Neural cell (in vitro differentiated cells): Measurements from ENCODE around the gene ADAMTS15. TPM values are rescaled to one million over a fixed set of nuclear protein-coding genes. Genes with fewer than 3 reads are reported as not detected.

Experiments
- H2AFZ ChIP-seq: fragments of 200-600, 300-800 bp; sonication (generic), shearing (Covaris generic); 2 replicates; pipeline ENCODE4 v1.6.0; 2014; ENCODE audit warnings: low read depth, mild to moderate bottlenecking, antibody characterized with exemption, low read length, moderate library complexity
- H3F3A ChIP-seq: fragments of 200-600 bp; shearing (Covaris generic); 2 replicates; pipeline ENCODE4 v1.6.1; 2016; ENCODE audit warnings: mild to moderate bottlenecking, moderate library complexity, mixed read lengths, antibody characterized with exemption, low read length; ENCODE audit not compliant: insufficient read depth, poor library complexity, severe bottlenecking
- H3K27ac ChIP-seq: fragments of 200-600, 300-800 bp; sonication (generic), shearing (Covaris generic); 2 replicates; pipeline ENCODE4 v1.5.1; 2014; ENCODE audit warnings: mild to moderate bottlenecking, low read length, moderate library complexity
- H3K27me3 ChIP-seq: fragments of 300-800, 200-600 bp; sonication (generic), shearing (Covaris generic); 2 replicates; pipeline ENCODE4 v1.6.0; 2014; ENCODE audit warnings: mild to moderate bottlenecking, low read depth, low read length, moderate library complexity; ENCODE audit not compliant: insufficient read depth
- H3K36me3 ChIP-seq: fragments of 300-800, 200-600 bp; sonication (generic), shearing (Covaris generic); 2 replicates; pipeline ENCODE4 v1.5.1; 2014; ENCODE audit warnings: mild to moderate bottlenecking, antibody characterized with exemption, low read length, moderate library complexity; ENCODE audit not compliant: insufficient read depth
- H3K4me2 ChIP-seq: fragments of 300-800, 200-600 bp; sonication (generic), shearing (Covaris generic); 2 replicates; pipeline ENCODE4 v1.6.0; 2014; ENCODE audit warnings: mild to moderate bottlenecking, low read length
- H3K4me3 ChIP-seq: fragments of 300-800, 200-600 bp; sonication (generic), shearing (Covaris generic); 2 replicates; pipeline ENCODE4 v1.5.1; 2014; ENCODE audit warnings: mild to moderate bottlenecking, low read length, moderate library complexity
- H3K79me2 ChIP-seq: fragments of 200-600 bp; shearing (Covaris generic); replicated peaks from 2 replicates; pipeline ENCODE4 v1.6.0; 2014; ENCODE audit warnings: mild to moderate bottlenecking, low read length, moderate library complexity; ENCODE audit not compliant: insufficient read depth
- H3K9ac ChIP-seq: fragments of 300-800, 200-600 bp; sonication (generic), shearing (Covaris generic); 2 replicates; pipeline ENCODE4 v1.6.1; 2016; ENCODE audit warnings: mild to moderate bottlenecking, low read length, mixed read lengths
- H3K9me2 ChIP-seq: fragments of 200-600 bp; shearing (Covaris generic); 2 replicates; pipeline ENCODE4 v1.6.1; 2016; ENCODE audit warnings: mild to moderate bottlenecking, low read length, mixed read lengths; ENCODE audit not compliant: insufficient read depth
- H3K9me3 ChIP-seq: fragments of 200-600, 300-800 bp; sonication (generic), shearing (Covaris generic); 2 replicates; pipeline ENCODE4 v1.6.1; 2016; ENCODE audit warnings: mild to moderate bottlenecking, mixed run types, low read length, moderate library complexity, mixed read lengths
- H4K20me1 ChIP-seq: fragments of 200-600 bp; shearing (Covaris generic); 2 replicates; pipeline ENCODE4 v1.6.1; 2016; ENCODE audit warnings: mild to moderate bottlenecking, mixed run types; ENCODE audit not compliant: insufficient read depth
- EP300 ChIP-seq: fragments of 450-650 bp; conservative IDR thresholded peaks from 2 replicates; pipeline ENCODE4 v1.6.1; 2014; ENCODE audit warnings: antibody characterized with exemption, mild to moderate bottlenecking, moderate library complexity; ENCODE audit not compliant: poor library complexity, severe bottlenecking
- EZH2 ChIP-seq: fragments of 200-600, 300-800 bp; shearing (Covaris generic), sonication (generic); IDR thresholded peaks from 2 replicates; pipeline ENCODE4 v1.6.1; 2014; ENCODE audit warnings: antibody characterized with exemption, low read length, borderline replicate concordance, mild to moderate bottlenecking; ENCODE audit not compliant: insufficient read depth, poor library complexity, severe bottlenecking
- MXI1 ChIP-seq: fragments of 450-650 bp; conservative IDR thresholded peaks from 2 replicates; pipeline ENCODE4 v1.6.1; 2014; ENCODE audit warnings: antibody characterized with exemption, mild to moderate bottlenecking; ENCODE audit not compliant: poor library complexity, severe bottlenecking
- POLR2AphosphoS5 ChIP-seq: IDR thresholded peaks from 2 replicates; pipeline ENCODE4 v1.6.1; 2012
- RAD21 ChIP-seq: fragments of 450-650 bp; conservative IDR thresholded peaks from 2 replicates; pipeline ENCODE4 v1.6.1; 2014; ENCODE audit warnings: antibody characterized with exemption, mild to moderate bottlenecking, moderate library complexity
- SMC3 ChIP-seq: fragments of 450-650 bp; conservative IDR thresholded peaks from 2 replicates; pipeline ENCODE4 v1.6.1; 2014; ENCODE audit warnings: antibody characterized with exemption, mild to moderate bottlenecking, moderate library complexity; ENCODE audit not compliant: poor library complexity
- TAF1 ChIP-seq: IDR thresholded peaks from 2 replicates; pipeline ENCODE4 v1.6.1; 2012; ENCODE audit warnings: low read depth
- polyA plus RNA-seq: library from polyadenylated mRNA; depleted of rRNA; stranded (reverse); fragments of >200 nt; gene quantifications from 2 replicates; pipeline ENCODE4 v1.2.3, GENCODE V29; 2014
- TF ChIP-seq, protein P1 (sequence below): IDR thresholded peaks from 2 replicates; pipeline ENCODE4 v1.6.1; 2012; ENCODE audit warnings: borderline replicate concordance
- TF ChIP-seq, protein P2 (sequence below): fragments of 450-650 bp; IDR thresholded peaks from 2 replicates; pipeline ENCODE4 v1.5.1; 2014; ENCODE audit warnings: antibody characterized with exemption, mild to moderate bottlenecking, moderate library complexity; ENCODE audit not compliant: poor library complexity, severe bottlenecking

ADAMTS15 gene
- polyA plus RNA-seq, 1 donor from 2014 or later: 1.1 TPM

DNA sequence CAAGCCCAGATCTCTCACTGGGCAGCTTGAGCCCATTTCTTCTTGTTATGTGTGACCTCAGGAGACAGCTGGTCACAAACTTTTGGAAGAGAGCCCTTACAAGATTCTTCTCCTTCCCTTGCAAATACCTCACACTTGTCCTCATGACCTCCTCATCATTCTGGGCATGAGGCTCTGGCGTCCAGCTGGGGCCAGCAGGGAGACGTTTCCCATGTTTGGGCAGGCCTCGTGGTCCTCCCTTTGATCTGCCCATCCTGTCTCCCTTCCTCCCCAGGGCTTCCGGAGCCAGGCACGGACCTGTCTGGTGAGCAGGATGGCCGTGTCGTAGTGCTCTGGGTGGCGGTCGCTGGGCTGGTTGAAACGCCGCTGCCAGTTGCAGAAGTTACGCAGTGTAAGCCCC, 29.7 kb upstream of the ADAMTS15 start:
- TF ChIP-seq MXI1 (no peak), RAD21 (no peak), EZH2 (no peak)
- TF ChIP-seq, protein P1, sequence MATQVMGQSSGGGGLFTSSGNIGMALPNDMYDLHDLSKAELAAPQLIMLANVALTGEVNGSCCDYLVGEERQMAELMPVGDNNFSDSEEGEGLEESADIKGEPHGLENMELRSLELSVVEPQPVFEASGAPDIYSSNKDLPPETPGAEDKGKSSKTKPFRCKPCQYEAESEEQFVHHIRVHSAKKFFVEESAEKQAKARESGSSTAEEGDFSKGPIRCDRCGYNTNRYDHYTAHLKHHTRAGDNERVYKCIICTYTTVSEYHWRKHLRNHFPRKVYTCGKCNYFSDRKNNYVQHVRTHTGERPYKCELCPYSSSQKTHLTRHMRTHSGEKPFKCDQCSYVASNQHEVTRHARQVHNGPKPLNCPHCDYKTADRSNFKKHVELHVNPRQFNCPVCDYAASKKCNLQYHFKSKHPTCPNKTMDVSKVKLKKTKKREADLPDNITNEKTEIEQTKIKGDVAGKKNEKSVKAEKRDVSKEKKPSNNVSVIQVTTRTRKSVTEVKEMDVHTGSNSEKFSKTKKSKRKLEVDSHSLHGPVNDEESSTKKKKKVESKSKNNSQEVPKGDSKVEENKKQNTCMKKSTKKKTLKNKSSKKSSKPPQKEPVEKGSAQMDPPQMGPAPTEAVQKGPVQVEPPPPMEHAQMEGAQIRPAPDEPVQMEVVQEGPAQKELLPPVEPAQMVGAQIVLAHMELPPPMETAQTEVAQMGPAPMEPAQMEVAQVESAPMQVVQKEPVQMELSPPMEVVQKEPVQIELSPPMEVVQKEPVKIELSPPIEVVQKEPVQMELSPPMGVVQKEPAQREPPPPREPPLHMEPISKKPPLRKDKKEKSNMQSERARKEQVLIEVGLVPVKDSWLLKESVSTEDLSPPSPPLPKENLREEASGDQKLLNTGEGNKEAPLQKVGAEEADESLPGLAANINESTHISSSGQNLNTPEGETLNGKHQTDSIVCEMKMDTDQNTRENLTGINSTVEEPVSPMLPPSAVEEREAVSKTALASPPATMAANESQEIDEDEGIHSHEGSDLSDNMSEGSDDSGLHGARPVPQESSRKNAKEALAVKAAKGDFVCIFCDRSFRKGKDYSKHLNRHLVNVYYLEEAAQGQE: no peak
- no peak overlapping the region for H3K4me3 ChIP-seq
- H3K9me2 ChIP-seq: no peaks in the 10 kb centered on the region
- H3K27me3 ChIP-seq: no peaks in the 10 kb centered on the region
- H3F3A ChIP-seq: no peaks in the 10 kb centered on the region
- no peaks in the 10 kb centered on the region for H3K79me2 ChIP-seq
- no peak overlapping the region for H3K9ac ChIP-seq
- H4K20me1 ChIP-seq: no peaks in the 10 kb centered on the region
- H3K27ac ChIP-seq: no peak overlapping the region
- H3K4me2 ChIP-seq: no peak overlapping the region
- H3K36me3 ChIP-seq: no peaks in the 10 kb centered on the region
- no peak overlapping the region for H2AFZ ChIP-seq
- no peaks in the 10 kb centered on the region for H3K9me3 ChIP-seq

GRCh38 chr11:130420478-130421198, 27.8 kb upstream of the ADAMTS15 start:
- no peaks in the 10 kb centered on the region for H3K9me3 ChIP-seq
- H3K9ac ChIP-seq: no peak overlapping the region
- H3K27me3 ChIP-seq: no peaks in the 10 kb centered on the region
- no peak overlapping the region for H3K4me3 ChIP-seq
- no peaks in the 10 kb centered on the region for H4K20me1 ChIP-seq
- no peaks in the 10 kb centered on the region for H3K9me2 ChIP-seq
- no peaks in the 10 kb centered on the region for H3K79me2 ChIP-seq
- TF ChIP-seq MXI1: no peak
- no peak for TF ChIP-seq SMC3
- TF ChIP-seq POLR2AphosphoS5: no peak
- TF ChIP-seq EZH2: no peak
- TF ChIP-seq TAF1: no peak
- TF ChIP-seq, protein P2, sequence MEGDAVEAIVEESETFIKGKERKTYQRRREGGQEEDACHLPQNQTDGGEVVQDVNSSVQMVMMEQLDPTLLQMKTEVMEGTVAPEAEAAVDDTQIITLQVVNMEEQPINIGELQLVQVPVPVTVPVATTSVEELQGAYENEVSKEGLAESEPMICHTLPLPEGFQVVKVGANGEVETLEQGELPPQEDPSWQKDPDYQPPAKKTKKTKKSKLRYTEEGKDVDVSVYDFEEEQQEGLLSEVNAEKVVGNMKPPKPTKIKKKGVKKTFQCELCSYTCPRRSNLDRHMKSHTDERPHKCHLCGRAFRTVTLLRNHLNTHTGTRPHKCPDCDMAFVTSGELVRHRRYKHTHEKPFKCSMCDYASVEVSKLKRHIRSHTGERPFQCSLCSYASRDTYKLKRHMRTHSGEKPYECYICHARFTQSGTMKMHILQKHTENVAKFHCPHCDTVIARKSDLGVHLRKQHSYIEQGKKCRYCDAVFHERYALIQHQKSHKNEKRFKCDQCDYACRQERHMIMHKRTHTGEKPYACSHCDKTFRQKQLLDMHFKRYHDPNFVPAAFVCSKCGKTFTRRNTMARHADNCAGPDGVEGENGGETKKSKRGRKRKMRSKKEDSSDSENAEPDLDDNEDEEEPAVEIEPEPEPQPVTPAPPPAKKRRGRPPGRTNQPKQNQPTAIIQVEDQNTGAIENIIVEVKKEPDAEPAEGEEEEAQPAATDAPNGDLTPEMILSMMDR: no peak
- no peak for TF ChIP-seq EP300
- no peak for TF ChIP-seq RAD21
- TF ChIP-seq, protein P1: no peak
- H3K36me3 ChIP-seq: no peaks in the 10 kb centered on the region
- no peak overlapping the region for H3K27ac ChIP-seq
- no peak overlapping the region for H2AFZ ChIP-seq
- H3K4me2 ChIP-seq: no peak overlapping the region
- H3F3A ChIP-seq: no peaks in the 10 kb centered on the region
